Measurements from ENCODE around the gene CRYBB3.

DNA sequence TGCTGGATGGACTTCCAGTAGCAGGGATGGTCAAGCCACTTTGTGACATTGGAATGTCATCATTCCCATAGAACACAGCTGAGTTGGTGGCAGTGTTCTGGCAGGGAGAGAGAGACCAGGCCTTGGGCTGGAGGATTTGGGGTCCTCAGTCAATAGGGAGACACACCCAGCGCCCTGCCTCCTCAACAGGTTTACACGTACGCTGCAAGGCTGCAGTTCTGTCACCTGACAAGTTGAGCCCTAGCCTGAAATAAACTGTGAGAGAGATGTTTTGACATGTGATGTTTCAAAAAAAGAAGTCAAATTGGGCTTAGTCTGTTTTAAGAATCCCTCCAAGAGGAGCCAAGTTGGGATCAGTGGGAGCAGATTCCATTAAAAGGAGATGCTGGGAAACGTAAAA lies 42.9 kb upstream of the CRYBB3 start:
- TF ChIP-seq, protein P1, sequence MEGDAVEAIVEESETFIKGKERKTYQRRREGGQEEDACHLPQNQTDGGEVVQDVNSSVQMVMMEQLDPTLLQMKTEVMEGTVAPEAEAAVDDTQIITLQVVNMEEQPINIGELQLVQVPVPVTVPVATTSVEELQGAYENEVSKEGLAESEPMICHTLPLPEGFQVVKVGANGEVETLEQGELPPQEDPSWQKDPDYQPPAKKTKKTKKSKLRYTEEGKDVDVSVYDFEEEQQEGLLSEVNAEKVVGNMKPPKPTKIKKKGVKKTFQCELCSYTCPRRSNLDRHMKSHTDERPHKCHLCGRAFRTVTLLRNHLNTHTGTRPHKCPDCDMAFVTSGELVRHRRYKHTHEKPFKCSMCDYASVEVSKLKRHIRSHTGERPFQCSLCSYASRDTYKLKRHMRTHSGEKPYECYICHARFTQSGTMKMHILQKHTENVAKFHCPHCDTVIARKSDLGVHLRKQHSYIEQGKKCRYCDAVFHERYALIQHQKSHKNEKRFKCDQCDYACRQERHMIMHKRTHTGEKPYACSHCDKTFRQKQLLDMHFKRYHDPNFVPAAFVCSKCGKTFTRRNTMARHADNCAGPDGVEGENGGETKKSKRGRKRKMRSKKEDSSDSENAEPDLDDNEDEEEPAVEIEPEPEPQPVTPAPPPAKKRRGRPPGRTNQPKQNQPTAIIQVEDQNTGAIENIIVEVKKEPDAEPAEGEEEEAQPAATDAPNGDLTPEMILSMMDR (conservative IDR thresholded peaks at IDR 0.05 in 1 of 2, IDR thresholded peaks at IDR 0.05 in 1 of 2; ENCODE audit: extremely low read depth in 1 of 2, insufficient read depth in 1 of 2, low read depth in 1 of 2, low read length in 2 of 2): no peak
- no peak for TF ChIP-seq EZH2 (IDR thresholded peaks at IDR 0.05; ENCODE audit: borderline replicate concordance, low read length)
